NCI-H2196 treated with DMSO at 0.1 percent for 48 hours (cell line): ENCODE results near the gene ABR.
"Not testable (repeated sequence)": the region's sequence is repeated elsewhere in the genome, so short reads cannot be mapped to it uniquely, and the experiment has no call there.

ENCODE experiments used
- DNase-seq: peaks from one replicate; lab custom pipeline; 2025; ENCODE audit not compliant: unreplicated experiment; lab: John Stamatoyannopoulos, UW

ABR gene

GRCh38 chr17:1174263-1174880, 5.4 kb downstream of the ABR start:
- DNase-seq: no peak

DNA sequence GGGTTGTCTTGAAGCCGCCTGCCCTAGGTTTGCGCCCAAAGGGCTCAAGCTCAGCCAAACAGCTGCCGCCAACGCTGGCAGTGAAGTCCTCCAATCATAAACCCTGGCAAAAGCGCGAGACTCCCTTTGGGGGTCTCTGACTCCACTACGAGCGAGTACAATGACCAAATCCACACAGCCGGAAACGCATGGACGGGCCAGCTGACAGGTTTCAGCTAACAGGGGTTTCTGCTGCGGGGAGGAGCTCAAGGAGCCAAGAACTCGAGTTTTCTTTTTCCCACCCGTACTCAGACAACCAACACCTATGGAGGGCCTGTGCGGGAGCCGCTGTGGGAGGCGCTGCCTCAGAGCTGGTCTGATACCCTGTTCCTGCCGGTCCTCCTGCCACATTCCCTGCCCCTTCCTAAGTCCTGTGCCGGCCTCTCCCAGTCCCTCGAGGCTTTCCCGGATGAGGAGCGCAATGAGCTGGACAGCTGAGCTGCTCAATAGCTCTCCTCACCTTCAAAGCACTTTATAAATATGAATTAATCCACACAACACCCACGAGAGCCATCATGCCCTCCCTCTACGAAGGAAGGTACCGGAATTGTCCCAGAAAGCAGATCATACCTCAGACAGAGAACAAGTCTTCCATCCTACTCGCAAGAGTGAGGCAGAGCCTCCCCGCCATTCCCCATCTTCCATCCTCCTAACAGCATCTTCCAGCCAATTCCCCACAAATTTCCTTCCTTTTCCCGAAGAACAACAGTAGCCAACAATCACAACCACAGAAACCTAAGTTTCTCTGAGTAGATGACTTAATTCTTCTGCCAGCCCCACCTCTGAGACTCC, 6.1 kb downstream of the ABR start:
- no peak for DNase-seq

DNA sequence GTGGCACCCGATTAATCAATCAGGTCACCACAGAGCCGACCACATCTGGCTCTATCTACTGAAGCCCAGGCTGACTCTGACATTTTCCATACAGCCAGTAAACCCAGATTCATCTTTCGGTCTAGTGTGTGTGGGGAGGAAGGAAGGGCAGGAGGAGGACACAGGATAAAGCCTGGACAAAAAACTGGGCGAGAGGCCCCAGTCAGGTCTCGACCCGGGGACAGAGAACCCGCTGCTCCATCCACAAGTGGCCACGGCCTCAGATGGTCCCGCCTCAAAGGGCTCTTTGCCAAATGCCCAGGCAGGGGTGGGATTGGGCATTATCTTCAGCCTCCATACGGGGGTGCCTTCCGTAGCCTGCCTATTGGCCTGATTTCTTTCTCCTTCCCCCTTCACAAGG, 7.8 kb downstream of the ABR start:
- no peak for DNase-seq

DNA sequence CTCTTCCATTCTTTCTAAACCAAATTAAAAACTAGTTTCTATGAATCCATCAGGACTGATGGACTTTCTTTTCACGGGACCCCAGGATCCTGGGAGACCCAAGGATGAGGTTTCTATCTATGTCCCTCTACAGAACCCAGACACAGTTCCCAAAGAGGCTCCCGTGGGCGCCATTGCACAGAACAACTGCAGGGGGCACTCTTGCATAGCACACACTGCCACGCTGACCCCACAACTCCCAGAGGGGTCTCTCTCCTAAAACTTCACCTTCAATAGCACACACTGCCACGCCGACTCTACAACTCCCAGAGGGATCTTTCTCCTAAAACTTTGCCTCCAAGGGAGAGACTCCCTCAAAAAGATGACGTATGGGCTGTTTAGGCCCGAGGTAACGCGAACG, 9.0 kb downstream of the ABR start:
- DNase-seq: no peak

DNA sequence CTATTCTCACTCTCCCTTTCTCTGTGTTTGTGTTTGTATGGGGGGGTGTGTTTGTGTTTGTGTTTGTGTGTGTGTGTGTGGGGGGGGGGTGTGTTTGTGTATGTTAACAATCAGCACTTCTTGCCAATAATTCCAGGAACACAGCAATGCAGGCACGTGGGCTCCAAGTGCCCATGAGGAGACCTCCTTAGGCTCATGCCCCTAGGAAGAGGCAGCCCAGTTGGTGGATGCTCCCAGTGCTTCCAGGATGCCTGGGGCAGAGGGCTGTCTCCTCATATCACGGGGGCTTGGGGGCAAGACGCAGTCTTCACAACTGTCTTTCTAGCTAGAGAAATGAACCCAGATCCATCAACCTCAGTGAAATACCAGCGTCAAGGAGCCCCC, 9.9 kb downstream of the ABR start:
- no peak for DNase-seq

GRCh38 chr17:1169221-1169928, 10.4 kb downstream of the ABR start:
- DNase-seq: no peak

DNA sequence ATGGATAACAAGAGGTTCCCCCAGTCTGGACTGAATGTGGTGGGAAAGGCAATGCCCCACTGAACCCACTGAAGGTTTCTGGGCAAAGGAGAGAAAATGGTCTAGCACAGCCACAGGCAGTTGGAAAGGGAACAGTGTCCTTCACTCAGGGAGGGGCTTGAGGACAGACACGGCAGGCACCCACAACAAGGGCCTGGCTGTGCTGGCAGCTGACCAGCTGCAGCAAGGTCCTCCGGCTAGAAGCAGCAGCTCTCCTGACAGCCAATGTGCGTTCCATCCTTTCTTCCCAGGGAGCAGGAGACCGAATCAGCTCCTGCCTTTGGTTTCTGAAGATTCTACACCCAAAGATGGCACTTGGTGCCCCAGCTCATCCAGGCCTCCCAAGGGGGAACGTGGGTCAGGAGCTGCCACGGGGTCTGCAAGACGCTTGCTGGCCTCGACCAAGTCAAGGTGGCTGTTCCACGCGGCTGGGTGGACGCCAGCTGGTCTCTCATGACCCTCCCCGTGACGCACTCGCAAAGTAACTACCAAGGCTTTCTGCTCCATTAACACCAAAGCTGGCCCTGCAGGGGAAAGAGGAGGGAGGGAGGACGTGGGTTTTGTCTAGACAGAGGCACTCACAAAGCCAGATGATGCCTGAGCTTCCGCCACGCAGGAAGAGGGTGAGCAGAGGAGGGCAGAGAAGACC, 11.1 kb downstream of the ABR start:
- no peak for DNase-seq

GRCh38 chr17:1166276-1166675, 13.5 kb downstream of the ABR start:
- DNase-seq: no peak

DNA sequence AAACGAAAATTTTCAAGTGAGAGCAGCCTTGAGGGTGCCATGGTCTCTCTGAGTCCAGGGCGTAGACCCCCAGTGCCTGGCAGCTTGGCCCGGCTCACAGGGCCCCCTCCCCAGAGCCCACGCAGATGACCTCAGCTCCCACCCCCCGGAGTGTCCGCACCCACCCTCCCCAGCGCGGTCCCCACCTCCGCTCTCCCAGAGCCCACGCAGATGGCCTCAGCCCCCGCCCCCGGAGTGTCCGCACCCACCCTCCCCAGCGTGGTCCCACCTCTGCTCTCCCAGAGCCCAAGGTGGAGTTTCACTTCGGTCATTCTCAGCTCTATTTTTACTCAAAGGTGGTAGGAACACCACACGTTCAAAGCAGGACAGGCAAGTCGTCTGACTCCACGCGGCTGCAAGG, 13.9 kb downstream of the ABR start:
- DNase-seq: no peak

DNA sequence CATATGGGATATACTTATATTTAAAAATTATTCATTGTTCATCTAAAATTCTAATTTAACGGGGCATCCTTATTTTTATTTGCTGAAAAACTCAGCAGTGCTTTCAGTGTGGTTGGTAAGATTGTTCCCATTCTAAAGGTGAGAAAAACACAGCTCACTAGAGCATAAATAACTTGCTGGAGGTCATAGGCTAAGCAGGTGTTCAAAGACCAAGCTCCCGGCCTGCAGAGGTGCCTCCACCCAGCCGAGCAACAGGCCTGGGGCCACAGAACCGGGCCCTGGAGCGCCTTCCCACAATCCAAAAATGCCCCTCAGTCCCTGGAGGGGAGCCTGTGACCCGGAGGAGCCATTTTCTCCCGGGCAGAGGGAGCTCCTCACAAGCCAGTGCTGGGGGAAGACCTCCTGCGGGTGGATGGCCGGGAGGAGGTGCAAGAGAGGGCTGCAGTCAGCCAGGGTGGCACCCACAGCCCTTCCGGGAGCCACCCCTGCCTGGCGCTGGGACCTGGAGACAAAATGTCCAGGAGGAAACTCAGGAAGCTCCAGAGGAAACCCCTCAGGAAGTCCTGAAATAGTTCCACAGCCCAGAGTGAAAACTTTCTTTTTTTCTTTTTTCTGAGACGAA, 14.7 kb downstream of the ABR start:
- DNase-seq: no peak

- DNase-seq: no peak
These were observed 17.5 kb downstream of the ABR start for GRCh38 chr17:1162116-1162855.

GRCh38 chr17:1160591-1161390, 19.0 kb downstream of the ABR start:
- no peak for DNase-seq

DNA sequence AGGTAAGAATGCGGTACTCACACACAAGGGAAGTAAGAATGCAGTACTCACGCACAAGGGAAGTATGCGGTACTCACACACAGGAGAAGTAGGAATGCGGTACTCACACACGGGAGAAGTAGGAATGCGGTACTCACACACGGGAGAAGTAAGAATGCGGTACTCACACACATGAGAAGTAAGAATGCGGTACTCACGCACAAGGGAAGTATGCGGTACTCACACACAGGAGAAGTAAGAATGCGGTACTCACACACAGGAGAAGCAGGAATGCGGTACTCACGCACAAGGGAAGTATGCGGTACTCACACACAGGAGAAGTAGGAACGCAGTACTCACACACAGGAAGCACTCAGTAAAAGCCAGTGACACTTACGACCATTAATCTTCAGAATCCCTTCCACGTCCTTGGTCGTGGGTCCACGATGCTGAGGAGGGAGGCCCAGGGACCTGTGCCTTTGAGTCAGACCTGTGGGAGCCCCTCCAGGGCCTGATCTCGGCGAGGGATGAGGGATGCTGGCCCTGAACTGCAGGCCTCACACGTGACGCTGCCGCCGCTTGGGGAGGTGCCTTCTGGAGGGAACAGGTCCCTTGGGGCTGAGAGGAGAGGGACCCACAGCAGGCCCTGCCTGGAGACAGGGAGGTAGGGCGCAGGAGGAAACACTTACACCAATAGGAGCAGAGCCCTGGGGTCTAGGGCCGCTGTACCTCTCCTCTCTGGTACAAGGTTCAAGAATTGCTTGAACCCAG, 20.2 kb downstream of the ABR start:
- no peak for DNase-seq

DNA sequence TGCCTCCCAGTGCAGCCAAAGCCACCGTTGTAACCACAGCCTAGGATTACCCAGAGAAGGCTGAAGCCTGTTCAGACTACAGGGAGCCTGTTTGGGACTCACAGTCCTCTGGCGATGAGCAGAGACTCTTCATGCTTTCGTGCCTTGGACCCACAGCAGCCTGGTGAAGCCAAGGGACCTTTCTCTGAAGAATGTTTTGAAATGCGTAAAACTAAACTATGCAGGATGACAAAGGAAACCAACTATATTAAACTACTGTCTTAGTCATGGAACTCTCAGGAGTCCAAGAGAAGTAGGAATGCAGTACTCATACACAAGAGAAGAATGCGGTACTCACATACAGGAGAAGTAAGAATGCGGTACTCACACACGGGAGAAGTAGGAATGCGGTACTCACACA, 20.9 kb downstream of the ABR start:
- DNase-seq: no peak

DNA sequence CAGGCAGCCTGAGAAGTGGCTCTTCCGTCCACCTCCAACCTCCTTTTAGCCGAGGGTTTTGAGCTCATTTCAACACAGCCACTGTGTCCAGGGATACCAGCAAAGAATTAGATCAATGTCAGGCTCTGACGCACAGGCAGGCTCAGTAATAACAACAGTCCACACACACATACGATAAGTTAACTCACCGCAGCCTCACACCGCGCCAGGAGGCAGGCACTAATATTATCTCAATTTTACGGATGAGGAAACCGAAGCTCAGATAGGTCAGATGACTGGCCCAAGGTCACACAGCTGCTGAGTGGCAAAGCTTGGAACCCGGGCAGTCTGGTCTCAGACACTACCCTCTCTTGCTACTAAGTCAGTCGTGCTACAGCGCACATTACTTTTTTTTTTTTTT, 22.9 kb downstream of the ABR start:
- no peak for DNase-seq

DNA sequence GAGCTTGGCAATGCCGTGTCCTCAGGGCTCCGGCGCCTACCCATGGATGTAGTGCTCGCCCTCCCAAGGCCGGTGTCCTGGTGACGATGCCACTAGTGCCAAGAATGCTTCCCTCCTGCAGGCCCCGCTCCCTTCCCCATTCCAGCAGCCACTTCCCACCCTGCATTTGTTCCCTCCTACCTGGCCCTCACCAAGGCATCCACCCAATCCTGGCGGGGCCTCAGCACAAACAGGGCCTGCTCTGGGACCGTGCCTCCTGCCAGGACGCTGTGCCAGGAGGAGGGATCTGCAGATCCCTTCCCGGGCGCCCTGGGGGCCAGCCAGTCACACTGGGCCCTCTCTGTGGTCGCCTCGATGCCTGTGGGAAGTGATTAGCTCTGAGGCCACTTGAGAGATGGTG, 25.1 kb downstream of the ABR start:
- DNase-seq: no peak

DNA sequence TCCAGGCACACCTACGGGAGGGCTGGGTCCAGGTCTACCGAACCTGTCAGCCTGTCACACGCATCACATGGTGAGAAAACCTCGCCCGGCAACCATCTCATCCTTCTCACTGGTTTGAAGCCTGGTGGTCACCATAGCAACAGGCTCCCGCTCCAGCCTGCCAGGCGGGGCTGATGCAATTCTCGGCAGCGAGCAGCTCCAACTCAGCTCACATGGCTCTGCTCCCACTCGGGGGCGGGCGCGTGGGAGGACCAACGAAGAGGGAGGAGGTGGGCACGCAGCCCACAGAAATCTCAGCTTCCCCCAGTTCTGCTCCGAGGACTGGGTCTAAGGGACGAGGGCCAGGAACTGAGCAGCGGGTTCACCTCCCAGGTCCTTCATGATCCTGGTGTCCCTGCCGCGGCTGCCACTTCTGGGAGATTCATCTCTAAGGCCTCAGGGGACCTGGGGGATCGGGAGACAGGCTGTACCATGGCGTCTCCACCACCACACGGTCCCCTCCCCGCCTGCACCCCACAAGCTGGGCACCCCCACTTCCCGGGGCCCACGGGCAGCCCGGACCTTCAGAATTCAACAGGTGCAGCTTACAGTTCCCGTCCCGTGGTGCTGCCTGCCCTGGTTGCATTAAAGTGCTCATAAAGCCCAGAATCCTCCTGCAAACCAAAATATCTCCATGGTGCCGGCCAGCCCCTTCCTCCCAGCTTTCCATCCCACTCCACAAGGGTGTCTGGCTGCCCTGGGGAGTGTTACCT, 25.8 kb downstream of the ABR start:
- peak; percentile 5 for DNase-seq

DNA sequence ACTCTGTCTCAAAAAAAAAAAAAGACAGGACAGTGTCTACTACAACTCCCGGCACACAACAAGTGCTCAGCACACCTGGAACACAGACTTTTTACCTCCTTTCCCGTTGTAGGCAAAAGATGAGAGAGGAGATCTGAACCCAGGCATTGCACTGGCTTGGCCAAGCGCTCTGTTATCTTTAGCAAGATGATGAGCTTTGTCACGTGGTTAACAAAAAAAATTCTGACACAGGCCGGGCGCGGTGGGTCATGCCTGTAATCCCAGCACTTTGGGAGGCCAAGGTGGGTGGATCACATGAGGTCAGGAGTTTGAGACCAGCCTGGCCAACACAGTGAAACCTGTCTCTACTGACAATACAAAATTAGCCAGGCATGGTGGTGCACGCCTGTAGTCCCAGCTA, 27.2 kb downstream of the ABR start:
- DNase-seq: not testable (repeated sequence)
